NCI-H1694 treated with DMSO at 0.1 percent for 48 hours (cell line): ENCODE measurements around the gene GLCCI1.

Experiments
- DNase-seq: peaks from one replicate; lab custom pipeline; 2025; lab: John Stamatoyannopoulos, UW

GLCCI1 gene

DNA sequence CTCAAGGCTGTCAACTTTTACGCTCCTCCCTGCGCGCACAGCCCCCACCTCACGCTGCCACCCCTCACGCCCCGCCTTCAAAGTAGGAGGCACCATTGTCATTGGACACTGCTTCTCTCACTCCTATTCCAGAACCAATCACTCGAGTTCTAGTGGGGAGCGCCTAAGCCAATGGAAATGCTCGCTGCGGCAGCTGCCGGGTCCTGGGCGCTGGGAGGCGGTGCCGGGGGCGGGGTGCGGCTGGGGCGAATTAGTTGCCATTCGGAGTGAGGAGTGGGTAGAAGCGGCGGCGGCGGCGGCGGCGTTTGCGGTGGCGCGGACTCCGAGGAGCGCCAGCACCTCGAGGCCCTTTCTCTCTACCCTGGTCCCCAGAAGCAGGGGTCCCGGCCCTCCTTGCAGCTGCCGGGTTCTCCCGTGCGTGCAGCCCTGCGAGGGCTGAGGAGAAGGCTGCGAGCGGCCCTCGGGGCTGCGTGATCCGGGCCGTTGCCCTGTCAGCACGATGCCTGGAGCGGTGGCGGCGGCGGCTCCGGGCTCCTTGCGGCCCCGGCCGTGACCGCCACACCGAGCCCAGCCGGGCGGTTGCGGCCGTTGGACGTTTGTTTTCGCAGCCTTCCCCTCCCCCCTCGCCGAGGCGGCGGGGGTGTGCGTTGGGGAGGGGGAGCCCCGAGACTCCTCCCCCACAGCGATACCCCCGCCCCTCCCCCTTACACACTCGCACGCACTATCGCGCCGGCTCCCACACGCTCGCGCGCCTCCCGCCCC lies at the start of gene GLCCI1:
GLCCI1 (plus strand) TSS at position 253 of the 762 bp plus-strand sequence. CDS start 555 bp downstream, outside the sequence.
- peak; percentile 97 for DNase-seq

DNA sequence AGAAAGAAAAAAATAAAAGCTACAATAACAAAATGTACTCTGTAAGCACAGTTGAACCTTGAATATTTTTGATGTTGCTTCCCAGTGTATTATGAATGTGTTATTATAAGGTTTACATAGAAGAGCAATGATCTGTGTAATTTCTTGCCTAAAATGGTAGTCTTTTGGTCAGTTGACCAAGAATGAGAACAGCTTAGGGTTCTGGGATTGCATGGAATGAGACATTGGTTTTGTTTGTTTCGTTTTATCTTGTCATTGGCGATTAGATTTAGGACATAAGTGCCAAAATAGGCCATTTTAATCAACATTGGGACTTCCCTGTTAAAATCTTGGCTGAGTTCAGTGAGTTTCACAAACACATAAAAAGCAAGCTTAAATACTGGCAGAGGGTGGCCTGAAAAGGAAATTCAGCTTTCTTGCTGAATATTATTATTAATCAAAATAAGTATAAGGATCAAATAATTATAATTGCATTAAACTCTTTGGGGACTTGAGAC lies 49.1 kb upstream of the GLCCI1 start:
- no peak for DNase-seq

DNA sequence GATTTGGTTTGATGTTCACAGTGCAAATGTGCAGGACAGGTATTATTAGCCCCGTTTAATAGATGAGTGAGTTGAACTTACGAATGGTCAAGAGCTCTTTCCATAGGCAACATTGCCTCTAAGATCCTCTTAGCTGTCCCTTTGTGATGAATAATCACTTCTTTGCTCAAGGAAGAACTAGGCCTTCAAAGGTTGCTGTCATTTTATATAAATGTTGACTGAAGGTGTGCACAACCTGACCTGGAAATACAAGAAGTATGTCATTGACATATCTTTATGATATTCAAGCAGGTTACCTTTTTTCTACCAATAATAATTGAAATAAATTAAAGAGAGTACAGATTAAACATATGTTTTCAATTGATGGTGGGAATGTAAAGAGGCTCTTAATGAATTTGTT lies 48.5 kb upstream of the GLCCI1 start:
- DNase-seq: no peak

DNA sequence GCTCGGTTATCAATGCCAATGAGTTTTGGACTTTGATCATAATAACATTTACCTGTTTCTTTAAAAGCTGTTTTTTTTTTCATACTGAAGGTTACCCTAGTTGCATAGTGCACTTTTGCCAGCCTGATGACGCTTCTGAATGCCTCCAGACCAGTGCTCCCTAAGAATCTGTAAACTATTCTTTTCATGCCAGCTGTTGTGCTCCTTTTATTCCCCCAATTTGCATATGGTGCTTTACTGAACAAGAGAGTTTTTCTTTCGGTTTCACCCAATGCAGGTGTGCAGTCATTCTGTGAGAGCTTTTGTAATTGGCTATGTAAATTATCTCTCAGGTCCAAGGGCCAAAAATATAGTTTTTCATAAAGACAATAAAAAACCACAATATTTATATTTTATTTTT lies 48.1 kb upstream of the GLCCI1 start:
- no peak for DNase-seq

DNA sequence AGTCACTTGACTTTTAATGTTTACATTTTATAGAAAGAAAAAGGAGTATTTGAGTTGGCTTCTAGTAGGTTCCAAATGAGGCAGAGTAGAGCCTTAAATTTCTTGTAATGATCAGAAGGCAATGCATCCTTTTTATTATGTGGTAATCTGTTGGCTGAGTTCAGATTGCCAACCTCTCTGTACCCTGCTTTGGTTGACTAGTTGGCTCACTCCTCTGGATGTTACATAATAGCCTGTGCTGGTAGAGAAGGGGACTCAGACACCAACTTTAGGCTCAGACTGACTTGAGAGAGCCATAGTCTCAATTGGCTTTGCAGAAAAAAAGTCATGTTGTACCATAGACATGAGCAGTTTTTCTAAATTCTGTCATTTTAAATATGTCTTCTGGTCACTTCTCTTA lies 46.8 kb upstream of the GLCCI1 start:
- no peak for DNase-seq

DNA sequence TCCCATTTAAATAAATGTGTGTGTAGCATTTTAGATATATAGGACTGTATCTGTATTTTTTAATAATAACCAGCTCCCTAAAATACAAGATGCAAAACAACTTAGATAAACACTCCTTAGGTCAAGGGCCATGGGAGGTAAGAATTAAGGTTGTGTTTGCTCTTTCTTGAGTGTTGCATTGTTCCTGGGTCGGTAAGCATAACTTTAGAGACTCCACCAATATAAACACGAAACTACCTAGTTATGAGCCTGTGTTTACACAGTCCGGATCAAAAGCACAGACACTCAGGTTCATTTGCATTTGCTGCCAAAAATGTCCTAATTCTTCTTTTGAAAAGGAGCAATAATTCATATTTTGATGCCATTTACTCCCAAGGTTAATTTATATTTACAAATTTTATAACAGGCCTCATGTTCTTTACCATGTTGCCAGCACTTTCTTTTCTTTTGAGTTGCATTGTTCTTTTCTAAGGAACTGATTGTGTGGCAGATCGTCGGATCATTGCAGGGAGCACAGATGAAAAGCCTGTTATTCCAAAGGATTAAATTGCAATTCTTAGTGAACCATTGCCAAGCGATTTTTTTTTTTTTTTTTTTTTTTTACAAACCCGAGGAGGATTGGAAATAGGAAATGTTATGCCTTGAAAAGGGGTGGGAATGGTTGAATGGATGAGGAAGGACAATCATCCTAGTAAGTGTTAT lies 45.8 kb upstream of the GLCCI1 start:
- DNase-seq: no peak

GRCh38 chr7:7923818-7924217 lies 44.8 kb upstream of the GLCCI1 start:
- DNase-seq: no peak

DNA sequence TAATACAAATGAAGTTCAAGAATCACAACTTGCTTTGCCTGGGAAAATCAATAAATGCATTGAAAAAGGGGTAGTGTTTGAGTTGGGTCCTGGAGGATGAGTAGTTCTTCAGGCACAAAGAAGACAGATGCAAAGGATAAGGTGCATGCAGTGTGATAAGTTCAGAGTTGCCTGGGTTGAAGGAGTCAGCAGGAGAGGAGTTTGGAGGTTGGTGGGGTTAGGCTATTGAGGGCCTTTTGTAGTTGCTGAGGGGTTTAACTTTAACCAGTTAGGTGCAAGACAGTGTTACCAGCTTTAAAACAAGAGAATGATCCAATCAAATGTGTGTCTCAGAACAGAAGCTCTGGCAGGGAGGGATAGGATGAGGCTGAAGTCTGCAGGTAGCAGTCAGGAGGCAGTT lies 44.3 kb upstream of the GLCCI1 start:
- no peak for DNase-seq

DNA sequence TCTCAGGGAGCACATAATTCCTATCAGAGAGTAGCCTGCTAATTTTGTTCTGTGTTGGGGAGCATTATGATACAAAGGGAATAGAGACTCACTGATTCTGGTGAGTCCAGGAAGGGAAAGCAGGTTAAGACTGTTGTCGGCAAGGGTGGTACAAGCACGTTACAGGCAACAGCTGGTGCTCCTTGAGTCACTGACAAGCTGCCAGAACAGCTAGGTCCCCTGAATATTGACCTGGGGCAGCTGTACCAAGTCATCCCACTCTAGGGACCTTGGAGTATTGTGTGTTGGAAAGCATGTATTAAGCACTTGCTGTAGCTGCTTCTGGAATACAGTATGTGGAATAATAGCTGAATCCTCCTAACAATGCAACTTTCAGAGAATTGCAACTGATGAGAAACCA lies 37.0 kb upstream of the GLCCI1 start:
- peak; percentile 26 for DNase-seq

GRCh38 chr7:7932553-7932952 lies 36.0 kb upstream of the GLCCI1 start:
- DNase-seq: no peak

DNA sequence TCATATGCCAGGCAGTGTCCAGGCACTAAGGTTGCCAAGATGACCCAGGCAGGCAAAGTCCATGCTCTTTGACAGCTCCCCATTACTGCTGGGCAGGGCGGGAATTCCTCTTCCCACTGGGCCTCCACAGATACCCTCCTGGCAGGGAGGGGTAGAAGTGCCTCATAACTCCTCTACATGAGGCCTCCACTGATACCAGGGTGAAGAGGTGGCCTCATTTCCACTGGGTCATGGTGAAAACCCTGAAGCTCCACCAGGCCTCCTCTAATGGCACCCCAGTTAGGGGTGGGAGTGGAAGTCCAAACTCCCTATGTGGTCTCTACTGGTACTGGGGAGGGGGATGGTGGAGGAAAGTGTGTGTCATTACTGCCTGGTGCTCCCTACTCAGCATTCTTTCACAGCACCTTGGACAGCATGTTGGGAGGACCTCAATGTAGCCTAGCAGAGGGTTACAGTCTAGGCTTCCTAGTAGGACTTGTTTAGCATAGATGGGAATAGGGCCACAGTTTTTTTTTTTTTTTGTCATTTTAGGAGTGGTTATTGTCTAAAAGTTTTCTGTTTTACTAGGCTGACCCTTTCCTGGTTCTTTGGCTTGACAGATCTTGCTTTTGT lies 34.6 kb upstream of the GLCCI1 start:
- no peak for DNase-seq

DNA sequence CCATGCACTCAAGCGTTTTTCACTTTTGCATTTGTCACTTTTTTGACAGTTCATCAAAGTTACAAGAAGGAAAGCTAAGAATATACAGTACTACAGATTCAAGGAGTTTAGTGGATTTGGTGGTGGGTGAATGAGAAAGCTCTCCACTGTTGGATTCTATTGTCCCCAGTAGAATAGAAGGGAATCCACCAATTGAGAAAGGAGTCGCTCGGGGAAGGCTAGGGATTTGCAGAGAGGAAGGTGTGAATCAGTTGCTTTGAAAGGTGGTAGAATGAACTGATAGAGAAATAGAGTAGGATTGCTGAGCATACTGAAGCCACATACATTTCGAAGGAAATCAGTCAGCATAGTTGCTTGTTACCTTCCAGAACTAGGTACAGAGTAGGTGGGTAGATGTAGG lies 33.7 kb upstream of the GLCCI1 start:
- DNase-seq: no peak

DNA sequence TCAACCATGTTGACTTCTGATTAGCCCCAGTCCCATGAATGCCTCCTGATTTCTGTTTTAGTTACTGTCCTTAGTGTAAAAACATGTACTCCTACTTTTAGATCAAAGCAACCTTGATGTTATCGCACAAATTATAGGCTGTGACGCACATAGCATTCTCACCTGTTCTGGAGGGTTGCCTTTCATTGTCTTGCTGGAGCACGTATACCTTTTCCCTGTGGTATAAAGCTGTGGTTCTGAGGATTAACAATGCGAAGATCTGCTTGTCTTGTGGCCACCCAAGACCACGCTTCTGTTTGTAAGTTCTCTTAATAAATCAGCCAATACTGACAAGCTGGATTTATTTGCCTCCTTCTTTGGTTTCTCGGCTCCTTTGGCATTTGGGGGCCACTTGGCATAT lies 30.1 kb upstream of the GLCCI1 start:
- DNase-seq: no peak

DNA sequence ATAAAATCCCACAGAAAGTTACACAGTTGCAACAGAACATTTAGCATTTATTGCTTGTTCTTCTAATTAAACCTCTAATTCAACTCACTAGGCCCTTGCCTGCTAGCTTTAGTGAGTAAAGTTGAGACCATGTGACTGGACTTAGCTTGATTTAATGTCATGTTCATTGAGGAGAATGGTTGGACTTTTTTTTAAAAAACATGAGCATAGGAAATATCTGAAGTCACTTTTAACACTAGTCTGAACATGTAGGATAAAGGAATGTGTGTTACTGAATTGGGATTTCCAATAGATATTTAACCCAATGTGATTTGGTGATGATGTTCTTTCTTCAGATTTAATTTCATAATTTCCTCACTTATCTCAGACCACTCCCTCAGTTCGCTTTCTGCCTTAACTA lies 24.6 kb upstream of the GLCCI1 start:
- DNase-seq: no peak

- peak; percentile 87 for DNase-seq
Observed at GRCh38 chr7:7944619-7945282, 23.8 kb upstream of the GLCCI1 start.

GRCh38 chr7:7946486-7946885 lies 22.1 kb upstream of the GLCCI1 start:
- DNase-seq: no peak

GRCh38 chr7:7948232-7948631 lies 20.4 kb upstream of the GLCCI1 start:
- DNase-seq: no peak

- DNase-seq: no peak
Observed at GRCh38 chr7:7953806-7954205, 14.8 kb upstream of the GLCCI1 start.

DNA sequence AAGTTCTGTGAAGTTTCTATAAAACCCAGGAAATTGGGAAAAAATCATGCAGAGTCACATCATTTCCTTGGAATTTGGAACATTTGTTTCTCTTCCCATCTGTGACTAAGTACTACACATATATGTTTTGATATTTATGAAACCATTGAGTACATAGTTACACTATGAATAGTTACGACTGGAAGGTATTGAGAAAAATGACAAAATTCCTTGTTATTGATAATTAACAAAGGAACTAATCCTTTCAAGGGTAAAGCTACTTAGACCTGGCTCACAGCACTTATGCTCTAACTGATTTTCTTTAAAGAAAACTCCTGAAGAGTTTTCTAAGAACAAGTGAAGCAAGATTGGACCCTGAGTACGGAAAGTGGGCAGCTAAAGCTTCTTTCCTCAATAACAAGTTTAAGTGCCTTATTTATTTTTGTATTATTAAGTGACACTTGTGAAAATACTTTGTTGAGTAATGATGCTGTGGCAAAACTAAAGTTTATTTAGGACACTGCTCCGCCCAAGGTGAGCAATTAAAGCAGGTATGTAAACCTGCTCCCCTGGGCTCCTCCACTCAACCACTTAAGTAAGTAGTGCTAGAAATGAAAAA lies 12.0 kb upstream of the GLCCI1 start:
- DNase-seq: no peak

DNA sequence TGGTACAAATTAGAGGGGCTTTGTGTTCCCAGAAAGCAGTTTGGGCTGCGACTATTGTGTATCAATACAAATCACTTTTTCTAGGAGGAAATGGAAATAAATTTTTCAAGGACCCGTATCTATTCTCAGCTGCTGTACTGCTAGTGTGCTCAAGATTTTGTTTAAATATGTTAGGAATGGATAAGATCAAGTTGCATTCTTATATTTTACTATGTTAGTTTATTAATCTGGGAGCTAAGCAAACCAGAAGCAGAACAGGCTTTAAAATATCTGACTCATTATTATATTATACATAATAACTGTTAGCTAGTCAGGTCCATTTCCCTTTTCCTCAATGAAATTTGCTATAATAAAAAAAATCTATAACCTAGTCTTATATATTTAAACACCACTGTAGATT lies 11.1 kb upstream of the GLCCI1 start:
- DNase-seq: no peak

- DNase-seq: no peak
Observed at GRCh38 chr7:7959979-7960670, 8.5 kb upstream of the GLCCI1 start.

DNA sequence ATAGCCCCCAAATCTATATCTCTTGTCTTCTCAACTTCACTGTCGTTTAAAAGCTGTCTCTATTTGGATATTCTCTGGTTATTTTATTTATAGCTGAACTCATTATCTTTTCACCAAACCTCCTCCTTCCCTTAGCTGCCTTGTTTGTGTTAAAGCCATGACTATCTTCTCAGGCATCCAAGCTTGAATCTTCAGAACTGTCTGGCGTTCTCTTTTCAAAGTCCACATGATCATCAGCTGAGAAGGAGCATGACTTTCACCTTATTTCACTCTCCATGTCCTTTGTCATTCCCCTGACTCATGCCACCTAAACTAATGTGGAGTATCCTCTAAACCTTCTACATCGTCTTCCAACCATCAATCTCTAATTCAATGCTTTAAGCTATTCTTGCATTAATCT lies 5.7 kb upstream of the GLCCI1 start:
- no peak for DNase-seq
